Measurements from ENCODE around the gene TBX5. TPM values are rescaled to one million over a fixed set of nuclear protein-coding genes. Genes with fewer than 3 reads are reported as not detected.
A peak's percentile ranks its signal among the peaks of the same experiment; 100 is the strongest.
"Not testable (repeated sequence)": the region's sequence is repeated elsewhere in the genome, so short reads cannot be mapped to it uniquely, and the experiment has no call there.

TBX5 gene
- total RNA-seq, 2 experiments from 2014 or later = not detected

GRCh38 chr12:114368685-114369452 lies 37.1 kb downstream of the TBX5 start:
- no peak for DNase-seq
- CTCF ChIA-PET = interaction anchor here (0.8 to 1.4 kb wide), 2 partner anchors 19 to 388 kb away, joined by 3 read pairs; no protein-coding TSS in a partner anchor
- H3K9me3 Mint-ChIP-seq = peaks cover 3% of the 10 kb centered on the region
- ATAC-seq = no peak
- H3K4me1 Mint-ChIP-seq (ENCODE audit: low read depth) = no peaks in the 10 kb centered on the region
- POLR2A ChIA-PET = no interaction called here
- H3K27ac Mint-ChIP-seq = no peak overlapping the region
- intact Hi-C loops (cut with micrococcal nuclease) = no loop called here
- H3K4me3 Mint-ChIP-seq = no peak overlapping the region
- H3K27me3 Mint-ChIP-seq = peaks cover 6% of the 10 kb centered on the region
- no peak for TF ChIP-seq CTCF (IDR thresholded peaks at IDR 0.05)
- H3K36me3 Mint-ChIP-seq (ENCODE audit: low read depth) = no peaks in the 10 kb centered on the region

- Mint-ChIP-seq H3K27me3 (peaks cover 4% of the 10 kb centered on the region), H3K4me1 (ENCODE audit: low read depth) (no peaks in the 10 kb centered on the region), H3K9me3 (peaks cover 3% of the 10 kb centered on the region), H3K36me3 (ENCODE audit: low read depth) (no peaks in the 10 kb centered on the region), H3K27ac (no peak overlapping the region), H3K4me3 (no peak overlapping the region)
- intact Hi-C loops (cut with micrococcal nuclease) = no loop called here
- TF ChIP-seq CTCF (IDR thresholded peaks at IDR 0.05) = no peak
- POLR2A ChIA-PET = no interaction called here
- ATAC-seq (no peak), DNase-seq (no peak)
- CTCF ChIA-PET = interaction anchor here (1.3 kb wide), 1 partner anchor 44 kb away, joined by 3 read pairs; no protein-coding TSS in a partner anchor
Observed at GRCh38 chr12:114361992-114362391, 44.0 kb downstream of the TBX5 start.

GRCh38 chr12:114361545-114361944 lies 44.4 kb downstream of the TBX5 start:
- Mint-ChIP-seq H3K27me3 (peaks cover 2% of the 10 kb centered on the region), H3K9me3 (peaks cover 3% of the 10 kb centered on the region), H3K4me1 (ENCODE audit: low read depth) (no peaks in the 10 kb centered on the region), H3K36me3 (ENCODE audit: low read depth) (no peaks in the 10 kb centered on the region), H3K4me3 (no peak overlapping the region), H3K27ac (no peak overlapping the region)
- DNase-seq (no peak), ATAC-seq (no peak)
- CTCF ChIA-PET = interaction anchor here (1.3 kb wide), 1 partner anchor 43 kb away, joined by 3 read pairs; no protein-coding TSS in a partner anchor
- intact Hi-C loops (cut with micrococcal nuclease) = no loop called here
- POLR2A ChIA-PET = no interaction called here
- no peak for TF ChIP-seq CTCF (IDR thresholded peaks at IDR 0.05)

GRCh38 chr12:114360485-114360884 lies 45.5 kb downstream of the TBX5 start:
- ChIA-PET POLR2A (no interaction called here), CTCF (no interaction called here)
- no peak overlapping the region for H3K27ac Mint-ChIP-seq
- no peak for TF ChIP-seq CTCF (IDR thresholded peaks at IDR 0.05)
- ATAC-seq (no peak), DNase-seq (no peak)
- intact Hi-C loops (cut with micrococcal nuclease) = no loop called here
- no peaks in the 10 kb centered on the region for H3K9me3 Mint-ChIP-seq
- H3K4me1 Mint-ChIP-seq (ENCODE audit: low read depth) = no peaks in the 10 kb centered on the region
- no peak overlapping the region for H3K4me3 Mint-ChIP-seq
- H3K27me3 Mint-ChIP-seq = peaks cover 3% of the 10 kb centered on the region
- H3K36me3 Mint-ChIP-seq (ENCODE audit: low read depth) = no peaks in the 10 kb centered on the region

GRCh38 chr12:114355389-114356088 lies 50.4 kb downstream of the TBX5 start:
- Mint-ChIP-seq H3K27ac (no peak overlapping the region), H3K4me1 (ENCODE audit: low read depth) (no peaks in the 10 kb centered on the region), H3K36me3 (ENCODE audit: low read depth) (no peaks in the 10 kb centered on the region), H3K9me3 (peaks cover 5% of the 10 kb centered on the region), H3K27me3 (peaks cover 13% of the 10 kb centered on the region), H3K4me3 (no peak overlapping the region)
- peak; percentile 8 for DNase-seq
- no peak for ATAC-seq
- ChIA-PET CTCF (no interaction called here), POLR2A (no interaction called here)
- intact Hi-C loops (cut with micrococcal nuclease) = no loop called here
- TF ChIP-seq CTCF (IDR thresholded peaks at IDR 0.05) = no peak

GRCh38 chr12:114349239-114349638 lies 56.7 kb downstream of the TBX5 start:
- H3K27me3 Mint-ChIP-seq; H3K4me3 Mint-ChIP-seq; H3K9me3 Mint-ChIP-seq; H3K27ac Mint-ChIP-seq; POLR2A ChIA-PET; DNase-seq; H3K36me3 Mint-ChIP-seq (ENCODE audit: low read depth); ATAC-seq; H3K4me1 Mint-ChIP-seq (ENCODE audit: low read depth); intact Hi-C loops (cut with micrococcal nuclease): not testable (repeated sequence)
- CTCF ChIA-PET = interaction anchor here (1.2 kb wide), 1 partner anchor 159 kb away, joined by 4 read pairs; no protein-coding TSS in a partner anchor
